Erythroblast (primary cell): ENCODE results near the gene MAPT.

ENCODE experiments used
- GATA1 ChIP-seq: IDR thresholded peaks from 2 replicates; pipeline ENCODE4 v1.6.1; 2011; ENCODE audit warnings: low read depth, mild to moderate bottlenecking, control low read depth, low read length, moderate library complexity
- POLR2A ChIP-seq: IDR thresholded peaks from 2 replicates; pipeline ENCODE4 v1.6.1; 2011; ENCODE audit warnings: mild to moderate bottlenecking, low read length

- TF ChIP-seq POLR2A (no peak), GATA1 (no peak)
Measured at GRCh38 chr17:46013502-46014165, 119.3 kb downstream of the MAPT start.
